GM18498 (cell line): ENCODE data around the gene MT1G.
"Not testable (repeated sequence)": the region's sequence is repeated elsewhere in the genome, so short reads cannot be mapped to it uniquely, and the experiment has no call there.

Experiments used
- ATAC-seq: cut with Tn5 transposase; IDR thresholded peaks from one replicate; pipeline ENCODE4 v1.9.1; 2021; ENCODE audit warnings: mild to moderate bottlenecking, moderate library complexity; ENCODE audit not compliant: unreplicated experiment

The MT1G gene

GRCh38 chr16:56621665-56622445 is 46.0 kb downstream of the MT1G start:
- not testable (repeated sequence) for ATAC-seq

DNA sequence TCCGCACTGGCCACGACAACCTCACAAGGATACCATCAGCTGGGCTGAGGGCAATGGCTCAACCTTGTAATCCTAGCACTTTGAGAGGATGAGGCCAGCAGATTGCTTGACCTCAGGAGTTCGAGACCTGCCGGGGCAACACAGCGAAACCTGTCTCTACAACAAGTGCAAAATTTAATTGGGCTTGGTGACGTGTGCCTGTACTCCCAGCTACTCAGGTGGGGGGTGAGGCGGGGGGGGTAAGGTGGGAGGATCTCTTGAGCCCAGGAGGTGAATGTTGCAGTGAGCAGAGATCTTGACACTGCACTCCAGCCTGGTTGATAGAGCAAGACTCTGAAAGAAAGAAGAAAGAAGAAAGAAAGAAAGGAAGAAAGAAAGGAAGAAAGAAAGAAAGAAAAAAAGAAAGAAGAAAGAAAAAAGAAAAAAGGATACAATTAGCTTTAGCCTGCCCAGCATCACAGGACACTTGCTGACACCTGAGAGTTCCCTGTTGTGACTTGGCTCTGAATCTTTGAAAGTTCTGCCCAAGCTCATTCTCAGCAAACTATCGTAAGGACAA is 47.4 kb downstream of the MT1G start:
- ATAC-seq, result no peak

- no peak for ATAC-seq
These were observed 49.7 kb downstream of the MT1G start for GRCh38 chr16:56618138-56618537.

- no peak for ATAC-seq
These were observed 50.4 kb downstream of the MT1G start for GRCh38 chr16:56617212-56618085.
